ENCODE measurements around the gene XPO4. TPM values are rescaled to one million over a fixed set of nuclear protein-coding genes. Genes with fewer than 3 reads are reported as not detected.

Gene XPO4
- total and polyA plus RNA-seq, 9 donors = 4.3 to 20.6 (median 13.4) TPM

- H3K27ac ChIP-seq = no peak overlapping the region
- H3K4me1 ChIP-seq (ENCODE audit: insufficient read depth) = no peaks in the 10 kb centered on the region
- 80 to 94% (median 80%) methylated on average over 1 of the region's 1 CpG for WGBS, 3 donors
- no peak for DNase-seq
- intact Hi-C loops (cut with DNase I) = loop anchor here in 1 of 4 donors (10.0 kb wide), 1 partner anchor 914 kb away; the partner anchor contains the start of gene ZMYM5
- H3K9me3 ChIP-seq = no peaks in the 10 kb centered on the region
- no peak overlapping the region for H3K4me3 ChIP-seq
- H3K36me3 ChIP-seq = no peaks in the 10 kb centered on the region
- TF ChIP-seq EP300 (IDR thresholded peaks at IDR 0.05) (no peak), CTCF (IDR thresholded peaks at IDR 0.05) (no peak), POLR2A (IDR thresholded peaks at IDR 0.05) (no peak)
- no peaks in the 10 kb centered on the region for H3K27me3 ChIP-seq
Observed at GRCh38 chr13:20778311-20778710, 124.2 kb downstream of the XPO4 start.

GRCh38 chr13:20776751-20777150 is 125.8 kb downstream of the XPO4 start:
- H3K36me3 ChIP-seq = no peaks in the 10 kb centered on the region
- H3K27ac ChIP-seq = no peak overlapping the region
- no peaks in the 10 kb centered on the region for H3K27me3 ChIP-seq
- 88 to 96% (median 94%) methylated on average over 1 of the region's 1 CpG for WGBS, 3 donors
- no peak overlapping the region for H3K4me3 ChIP-seq
- DNase-seq = no peak
- peaks cover 3% of the 10 kb centered on the region for H3K4me1 ChIP-seq (ENCODE audit: insufficient read depth)
- no peak for TF ChIP-seq POLR2A (IDR thresholded peaks at IDR 0.05)
- TF ChIP-seq CTCF (IDR thresholded peaks at IDR 0.05) = no peak
- no peak for TF ChIP-seq EP300 (IDR thresholded peaks at IDR 0.05)
- intact Hi-C loops (cut with DNase I) = loop anchor here in 1 of 4 donors (10.0 kb wide), 1 partner anchor 912 kb away; the partner anchor contains the start of gene ZMYM5
- no peaks in the 10 kb centered on the region for H3K9me3 ChIP-seq

- H3K4me3 ChIP-seq = no peak overlapping the region
- intact Hi-C loops (cut with DNase I) = loop anchor here in 1 of 4 donors (10.0 kb wide), 1 partner anchor 911 kb away; the partner anchor contains the start of gene ZMYM5
- H3K36me3 ChIP-seq = no peaks in the 10 kb centered on the region
- H3K27me3 ChIP-seq = no peaks in the 10 kb centered on the region
- TF ChIP-seq EP300 (IDR thresholded peaks at IDR 0.05) (no peak), POLR2A (IDR thresholded peaks at IDR 0.05) (no peak)
- H3K4me1 ChIP-seq (ENCODE audit: insufficient read depth) = peaks cover 3% of the 10 kb centered on the region
- no peak overlapping the region for H3K27ac ChIP-seq
- WGBS, 3 donors = 93 to 99% (median 97%) methylated on average over 2 of the region's 2 CpGs
- H3K9me3 ChIP-seq = no peaks in the 10 kb centered on the region
- no peak for DNase-seq
Observed at GRCh38 chr13:20775961-20776360, 126.6 kb downstream of the XPO4 start.

- DNase-seq = no peak
- 76 to 85% (median 77%) methylated on average over 1 of the region's 1 CpG for WGBS, 3 donors
- no peaks in the 10 kb centered on the region for H3K36me3 ChIP-seq
- H3K27ac ChIP-seq = no peak overlapping the region
- no peak overlapping the region for H3K4me3 ChIP-seq
- H3K27me3 ChIP-seq = no peaks in the 10 kb centered on the region
- H3K9me3 ChIP-seq = no peaks in the 10 kb centered on the region
- intact Hi-C loops (cut with DNase I) = loop anchor here in 2 of 4 donors (5.0 to 10.0 kb wide), 2 partner anchors 72 to 910 kb away; partner anchors contain the start of genes IL17D (in 1 of the 2) and ZMYM5 (in 1 of the 2)
- TF ChIP-seq POLR2A (IDR thresholded peaks at IDR 0.05) = no peak
- TF ChIP-seq CTCF (IDR thresholded peaks at IDR 0.05) = no peak
- no peak for TF ChIP-seq EP300 (IDR thresholded peaks at IDR 0.05)
- peaks cover 3% of the 10 kb centered on the region for H3K4me1 ChIP-seq (ENCODE audit: insufficient read depth)
Observed at GRCh38 chr13:20774746-20775145, 127.8 kb downstream of the XPO4 start.

Data from ovary (tissue), 9 donors.